Measurements from ENCODE around the gene ENHO.

Gene ENHO

DNA sequence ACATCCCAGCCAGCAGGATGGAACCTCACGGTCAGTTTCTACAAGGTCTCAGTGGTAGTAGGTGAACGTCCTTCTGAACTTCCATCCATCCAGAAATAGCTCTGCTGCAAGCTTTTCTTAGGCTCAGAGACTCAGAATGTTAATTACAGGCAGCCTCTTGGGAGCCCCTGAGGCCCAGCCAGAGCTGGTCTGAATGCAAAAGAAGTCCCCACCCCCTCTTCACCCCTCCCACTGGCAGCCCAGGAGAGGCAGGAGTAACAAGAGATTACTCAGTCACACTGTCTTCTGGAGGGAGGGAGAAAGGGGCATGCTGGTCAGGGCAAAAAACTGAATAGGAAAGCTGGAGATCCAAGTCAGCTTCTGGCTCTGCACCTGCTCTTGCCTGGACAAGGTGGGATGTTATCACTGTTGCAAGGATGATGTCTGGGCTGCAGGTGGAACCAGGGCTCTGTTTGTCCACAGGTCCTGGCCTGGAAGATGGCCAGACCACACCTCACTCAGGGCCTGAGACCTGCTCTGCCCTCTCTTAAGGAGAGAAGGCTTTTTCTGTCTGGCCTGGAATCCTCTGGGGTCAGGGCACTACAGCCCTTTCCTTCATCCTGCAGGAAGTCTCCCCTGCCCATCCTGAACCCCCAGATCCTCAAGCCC is 9.1 kb downstream of the ENHO start:
- H3K4me3 ChIP-seq (replicated peaks; ENCODE audit: insufficient read depth, low read length) = no peak overlapping the region
- H3K27ac ChIP-seq (replicated peaks) = no peak overlapping the region
- TF ChIP-seq SPI1 (IDR thresholded peaks at IDR 0.05; ENCODE audit: borderline replicate concordance, low read depth) = no peak
- TF ChIP-seq, protein P1, sequence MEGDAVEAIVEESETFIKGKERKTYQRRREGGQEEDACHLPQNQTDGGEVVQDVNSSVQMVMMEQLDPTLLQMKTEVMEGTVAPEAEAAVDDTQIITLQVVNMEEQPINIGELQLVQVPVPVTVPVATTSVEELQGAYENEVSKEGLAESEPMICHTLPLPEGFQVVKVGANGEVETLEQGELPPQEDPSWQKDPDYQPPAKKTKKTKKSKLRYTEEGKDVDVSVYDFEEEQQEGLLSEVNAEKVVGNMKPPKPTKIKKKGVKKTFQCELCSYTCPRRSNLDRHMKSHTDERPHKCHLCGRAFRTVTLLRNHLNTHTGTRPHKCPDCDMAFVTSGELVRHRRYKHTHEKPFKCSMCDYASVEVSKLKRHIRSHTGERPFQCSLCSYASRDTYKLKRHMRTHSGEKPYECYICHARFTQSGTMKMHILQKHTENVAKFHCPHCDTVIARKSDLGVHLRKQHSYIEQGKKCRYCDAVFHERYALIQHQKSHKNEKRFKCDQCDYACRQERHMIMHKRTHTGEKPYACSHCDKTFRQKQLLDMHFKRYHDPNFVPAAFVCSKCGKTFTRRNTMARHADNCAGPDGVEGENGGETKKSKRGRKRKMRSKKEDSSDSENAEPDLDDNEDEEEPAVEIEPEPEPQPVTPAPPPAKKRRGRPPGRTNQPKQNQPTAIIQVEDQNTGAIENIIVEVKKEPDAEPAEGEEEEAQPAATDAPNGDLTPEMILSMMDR (IDR thresholded peaks at IDR 0.05; ENCODE audit: insufficient read depth, low read length) = no peak
- TF ChIP-seq GABPA (IDR thresholded peaks at IDR 0.05; ENCODE audit: low read depth) = no peak
- no peak for TF ChIP-seq POLR2AphosphoS5 (IDR thresholded peaks at IDR 0.05; ENCODE audit: low read depth)
- TF ChIP-seq, protein P2, sequence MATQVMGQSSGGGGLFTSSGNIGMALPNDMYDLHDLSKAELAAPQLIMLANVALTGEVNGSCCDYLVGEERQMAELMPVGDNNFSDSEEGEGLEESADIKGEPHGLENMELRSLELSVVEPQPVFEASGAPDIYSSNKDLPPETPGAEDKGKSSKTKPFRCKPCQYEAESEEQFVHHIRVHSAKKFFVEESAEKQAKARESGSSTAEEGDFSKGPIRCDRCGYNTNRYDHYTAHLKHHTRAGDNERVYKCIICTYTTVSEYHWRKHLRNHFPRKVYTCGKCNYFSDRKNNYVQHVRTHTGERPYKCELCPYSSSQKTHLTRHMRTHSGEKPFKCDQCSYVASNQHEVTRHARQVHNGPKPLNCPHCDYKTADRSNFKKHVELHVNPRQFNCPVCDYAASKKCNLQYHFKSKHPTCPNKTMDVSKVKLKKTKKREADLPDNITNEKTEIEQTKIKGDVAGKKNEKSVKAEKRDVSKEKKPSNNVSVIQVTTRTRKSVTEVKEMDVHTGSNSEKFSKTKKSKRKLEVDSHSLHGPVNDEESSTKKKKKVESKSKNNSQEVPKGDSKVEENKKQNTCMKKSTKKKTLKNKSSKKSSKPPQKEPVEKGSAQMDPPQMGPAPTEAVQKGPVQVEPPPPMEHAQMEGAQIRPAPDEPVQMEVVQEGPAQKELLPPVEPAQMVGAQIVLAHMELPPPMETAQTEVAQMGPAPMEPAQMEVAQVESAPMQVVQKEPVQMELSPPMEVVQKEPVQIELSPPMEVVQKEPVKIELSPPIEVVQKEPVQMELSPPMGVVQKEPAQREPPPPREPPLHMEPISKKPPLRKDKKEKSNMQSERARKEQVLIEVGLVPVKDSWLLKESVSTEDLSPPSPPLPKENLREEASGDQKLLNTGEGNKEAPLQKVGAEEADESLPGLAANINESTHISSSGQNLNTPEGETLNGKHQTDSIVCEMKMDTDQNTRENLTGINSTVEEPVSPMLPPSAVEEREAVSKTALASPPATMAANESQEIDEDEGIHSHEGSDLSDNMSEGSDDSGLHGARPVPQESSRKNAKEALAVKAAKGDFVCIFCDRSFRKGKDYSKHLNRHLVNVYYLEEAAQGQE (IDR thresholded peaks at IDR 0.05; ENCODE audit: insufficient replicate concordance, low read depth) = no peak
- DNase-seq (ENCODE audit: low read depth in 1 of 2, low spot score in 1 of 2) = no peak
- no peaks in the 10 kb centered on the region for H3K27me3 ChIP-seq (ENCODE audit: insufficient read depth, poor library complexity, severe bottlenecking)

DNA sequence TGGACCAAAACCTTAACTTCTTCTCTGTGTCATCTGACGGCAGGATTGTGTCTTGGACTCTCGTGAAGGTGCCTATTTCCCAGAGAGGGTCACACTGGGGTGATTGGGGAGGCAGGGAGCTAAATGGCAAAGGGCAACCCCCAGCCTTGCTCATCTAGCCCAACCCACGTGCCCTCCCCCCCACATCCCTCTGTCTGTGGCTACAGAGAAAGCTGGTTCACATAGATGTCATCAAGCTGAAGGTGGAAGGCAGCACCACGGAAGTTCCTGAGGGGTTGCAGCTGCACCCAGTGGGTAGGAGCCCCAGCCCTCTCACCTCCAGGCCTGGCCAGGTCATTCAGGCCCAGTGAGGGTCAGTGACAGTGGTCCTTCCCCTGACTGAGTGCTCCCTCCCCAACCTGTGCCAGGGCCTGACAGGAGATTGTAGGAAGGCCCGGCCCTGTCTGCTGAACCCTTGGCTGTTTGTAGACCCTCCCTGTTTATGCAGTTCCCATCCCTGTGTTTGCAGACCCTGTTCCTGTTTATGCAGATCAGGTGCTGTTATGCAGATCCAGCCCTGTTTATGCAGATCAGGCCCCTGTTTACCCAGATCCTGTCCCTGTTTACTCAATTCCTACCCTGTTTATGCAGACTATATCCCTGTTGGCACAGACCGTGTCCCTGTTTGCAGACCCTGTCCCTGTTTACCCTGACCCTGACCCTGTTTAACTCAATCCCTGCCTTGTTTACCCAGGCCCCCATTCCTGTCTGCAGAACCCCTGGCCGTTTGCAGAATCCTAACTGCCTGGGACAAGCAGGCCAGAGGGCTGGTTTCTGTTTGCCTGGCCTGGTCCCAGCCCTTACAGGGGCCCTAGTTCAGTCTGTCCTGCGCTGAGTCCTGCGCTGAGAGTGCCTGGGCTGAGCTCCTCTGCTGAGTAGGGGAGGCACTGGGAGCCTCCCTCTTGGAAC is 10.4 kb downstream of the ENHO start:
- TF ChIP-seq POLR2AphosphoS5 (IDR thresholded peaks at IDR 0.05; ENCODE audit: low read depth) = no peak
- no peak for TF ChIP-seq SPI1 (IDR thresholded peaks at IDR 0.05; ENCODE audit: borderline replicate concordance, low read depth)
- TF ChIP-seq, protein P1 (IDR thresholded peaks at IDR 0.05; ENCODE audit: insufficient read depth, low read length) = no peak
- no peak for TF ChIP-seq GABPA (IDR thresholded peaks at IDR 0.05; ENCODE audit: low read depth)
- TF ChIP-seq, protein P2 (IDR thresholded peaks at IDR 0.05; ENCODE audit: insufficient replicate concordance, low read depth) = no peak
- no peak overlapping the region for H3K4me3 ChIP-seq (replicated peaks; ENCODE audit: insufficient read depth, low read length)
- no peaks in the 10 kb centered on the region for H3K27me3 ChIP-seq (ENCODE audit: insufficient read depth, poor library complexity, severe bottlenecking)
- H3K27ac ChIP-seq (replicated peaks) = no peak overlapping the region
- DNase-seq (ENCODE audit: low read depth in 1 of 2, low spot score in 1 of 2) = no peak

DNA sequence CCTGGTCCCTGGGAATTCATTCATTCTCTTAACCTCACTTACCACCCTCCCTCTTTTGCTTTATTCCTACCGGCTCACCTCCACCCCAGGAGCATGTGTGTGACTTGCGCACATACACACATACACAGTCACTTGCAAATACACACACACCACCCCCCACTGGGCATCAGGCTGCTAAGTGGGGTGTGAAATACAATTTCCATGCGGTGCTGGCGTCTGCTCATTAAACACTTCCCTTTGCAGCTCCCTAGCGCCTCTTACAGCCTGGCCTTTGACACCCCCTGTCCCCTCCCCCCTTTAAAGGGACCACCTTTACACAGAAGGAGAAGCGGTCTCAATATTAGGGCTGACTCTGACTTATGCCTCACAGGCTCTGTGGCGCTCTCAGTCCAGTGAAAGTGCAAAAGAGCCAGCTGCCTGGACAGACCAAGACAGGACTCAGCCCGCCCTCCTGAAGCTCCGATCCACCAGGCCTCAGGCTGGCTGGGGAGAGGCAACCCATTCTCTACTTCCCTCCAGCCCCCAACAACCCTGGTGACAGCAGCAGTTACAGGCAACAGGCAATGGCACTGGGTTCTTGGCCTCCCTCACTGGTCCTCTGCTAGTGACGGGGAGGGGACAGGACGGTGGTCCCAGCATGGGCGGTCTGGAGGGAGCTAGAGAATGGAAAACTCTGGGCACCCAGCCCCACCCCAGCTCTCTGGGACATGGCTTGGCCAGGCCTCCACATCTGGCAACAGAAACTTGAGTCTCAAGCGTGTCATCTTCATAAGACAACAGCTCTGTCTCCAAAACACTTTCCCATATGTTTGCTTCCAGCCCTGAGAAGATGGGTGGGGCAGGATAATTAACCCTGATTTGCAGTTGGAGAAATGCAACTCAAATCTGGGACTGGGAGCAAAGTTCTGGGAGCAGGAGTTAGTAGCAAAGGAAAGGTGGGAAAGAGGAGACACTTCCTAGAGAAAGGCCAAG is 12.0 kb downstream of the ENHO start:
- no peak overlapping the region for H3K27ac ChIP-seq (replicated peaks)
- no peaks in the 10 kb centered on the region for H3K27me3 ChIP-seq (ENCODE audit: insufficient read depth, poor library complexity, severe bottlenecking)
- H3K4me3 ChIP-seq (replicated peaks; ENCODE audit: insufficient read depth, low read length) = no peak overlapping the region
- TF ChIP-seq POLR2AphosphoS5 (IDR thresholded peaks at IDR 0.05; ENCODE audit: low read depth) (no peak), SPI1 (IDR thresholded peaks at IDR 0.05; ENCODE audit: borderline replicate concordance, low read depth) (no peak), GABPA (IDR thresholded peaks at IDR 0.05; ENCODE audit: low read depth) (no peak)
- TF ChIP-seq, protein P2 (IDR thresholded peaks at IDR 0.05; ENCODE audit: insufficient replicate concordance, low read depth) = no peak
- TF ChIP-seq, protein P1 (IDR thresholded peaks at IDR 0.05; ENCODE audit: insufficient read depth, low read length) = no peak
- DNase-seq (ENCODE audit: low read depth in 1 of 2, low spot score in 1 of 2) = no peak
